CD4-positive, alpha-beta T cell treated with Interleukin-15 for 4 hours (primary cell): ENCODE measurements around the gene MFAP4.
A peak's percentile ranks its signal among the peaks of the same experiment; 100 is the strongest.

Source experiments
- DNase-seq: peaks from one replicate; pipeline ENCODE4 v3.0.0-alpha.2; 2020; ENCODE audit warnings: low spot score

The MFAP4 gene

DNA sequence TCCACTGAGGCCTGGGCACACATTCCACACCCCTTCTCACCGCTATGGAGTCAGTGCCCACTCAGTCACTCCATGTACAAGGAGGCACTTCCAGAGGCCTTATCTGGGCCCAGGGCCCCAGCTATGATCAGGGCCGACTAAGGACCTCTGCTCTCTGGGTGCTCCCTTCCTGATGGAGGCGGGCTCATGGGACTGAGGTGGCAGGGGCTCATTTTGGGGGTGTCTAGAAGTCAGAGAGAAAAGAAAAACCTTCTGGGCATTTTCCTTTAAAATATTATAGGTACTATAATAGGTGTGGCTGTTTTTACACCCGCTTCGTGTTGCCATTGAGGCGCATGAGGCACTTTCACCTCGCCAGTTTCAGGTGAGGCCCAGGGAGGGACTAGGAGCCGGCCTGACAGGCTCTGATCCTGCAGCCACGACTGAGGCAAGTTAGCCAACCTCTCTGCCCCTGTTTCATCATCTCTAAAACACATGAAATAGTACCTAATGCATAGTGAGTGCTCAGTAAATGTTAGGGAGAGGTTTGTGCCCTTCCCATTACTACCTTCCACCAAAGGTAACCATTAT is 38.8 kb downstream of the MFAP4 start:
- DNase-seq, result no peak

GRCh38 chr17:19347323-19348080 is 39.5 kb downstream of the MFAP4 start:
- DNase-seq, result no peak

GRCh38 chr17:19346351-19347255 is 40.4 kb downstream of the MFAP4 start:
- no peak for DNase-seq

- DNase-seq, result no peak
Observed at GRCh38 chr17:19345486-19346350, 41.3 kb downstream of the MFAP4 start.

DNA sequence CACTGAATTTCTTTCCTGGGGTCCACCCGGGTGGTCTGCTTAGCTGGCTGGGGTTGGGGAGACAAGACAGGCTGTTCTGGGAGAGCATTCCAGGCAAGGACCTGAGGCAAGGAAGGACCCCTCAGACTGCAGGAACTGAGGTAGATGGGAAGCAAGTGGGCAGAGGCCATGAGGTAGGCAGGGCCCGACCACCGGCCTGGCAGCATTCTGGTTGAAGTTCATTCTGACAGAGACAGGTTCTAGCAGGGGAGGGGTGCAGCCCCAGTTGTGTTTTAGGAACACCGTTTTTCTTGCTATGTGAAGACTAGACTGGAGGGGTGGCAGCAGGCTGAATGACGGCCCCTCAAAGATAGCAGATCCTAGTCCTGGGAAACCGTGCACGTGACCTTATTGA is 41.9 kb downstream of the MFAP4 start:
- DNase-seq, result no peak

DNA sequence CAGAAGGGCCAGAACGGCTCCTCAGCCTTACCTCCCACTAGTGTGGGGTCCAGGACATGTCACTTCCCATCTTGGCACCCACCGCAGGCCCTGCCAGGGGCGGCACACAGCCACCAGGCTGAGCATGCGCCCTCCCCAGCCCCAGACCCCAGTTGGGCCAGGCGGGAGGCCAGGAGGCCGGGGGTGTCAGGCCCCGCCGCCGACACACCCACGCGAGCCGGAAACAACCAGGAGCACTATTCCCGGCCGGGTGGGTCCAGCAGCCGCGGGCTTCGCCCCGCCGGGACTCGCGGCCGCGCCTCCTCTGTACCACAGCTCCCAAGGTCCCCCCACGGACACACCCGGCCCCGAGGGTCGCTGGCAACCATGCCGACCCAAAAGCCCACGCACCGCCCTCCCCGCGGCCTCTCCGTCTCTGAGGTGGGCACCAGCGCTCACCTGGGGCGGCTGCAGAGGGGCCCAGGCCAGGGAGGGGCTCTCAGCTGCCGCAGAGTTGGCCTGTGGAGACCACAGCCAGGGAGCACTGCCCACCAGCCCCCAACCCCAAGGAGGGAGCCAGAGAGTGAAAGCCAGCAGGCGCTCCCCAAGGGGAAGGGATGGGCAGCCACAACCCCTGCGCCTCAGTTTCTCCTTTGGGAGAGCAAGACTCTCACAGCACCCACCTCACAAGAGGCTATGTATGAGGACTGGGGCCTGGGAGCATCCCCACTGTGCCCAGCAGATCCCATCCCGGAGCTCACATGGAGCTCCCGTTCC is 42.5 kb downstream of the MFAP4 start:
- DNase-seq, result no peak

DNA sequence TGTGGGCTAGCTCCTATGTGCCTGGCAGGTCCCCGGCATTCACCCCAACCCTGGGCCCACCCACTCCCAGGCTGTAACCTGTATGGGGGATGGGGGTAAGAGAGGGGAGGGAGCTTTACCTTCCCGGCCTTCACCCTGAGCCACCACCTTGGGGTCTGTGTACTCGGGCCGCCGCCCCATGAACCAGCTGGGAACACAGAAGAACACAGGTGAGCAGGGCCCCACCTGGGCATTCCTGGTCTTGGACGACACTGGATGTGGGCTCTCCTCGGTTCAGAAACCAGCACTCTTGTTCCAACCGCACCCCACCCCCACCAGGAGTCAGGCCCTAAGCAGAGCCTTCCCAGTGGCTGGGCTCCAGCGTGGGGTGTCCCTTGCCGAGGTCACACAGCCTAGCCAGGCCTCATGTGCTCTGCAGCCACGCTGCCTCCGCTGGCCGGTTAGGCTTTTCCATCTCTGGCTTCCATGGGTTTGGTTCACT is 43.3 kb downstream of the MFAP4 start:
- DNase-seq, result no peak

DNA sequence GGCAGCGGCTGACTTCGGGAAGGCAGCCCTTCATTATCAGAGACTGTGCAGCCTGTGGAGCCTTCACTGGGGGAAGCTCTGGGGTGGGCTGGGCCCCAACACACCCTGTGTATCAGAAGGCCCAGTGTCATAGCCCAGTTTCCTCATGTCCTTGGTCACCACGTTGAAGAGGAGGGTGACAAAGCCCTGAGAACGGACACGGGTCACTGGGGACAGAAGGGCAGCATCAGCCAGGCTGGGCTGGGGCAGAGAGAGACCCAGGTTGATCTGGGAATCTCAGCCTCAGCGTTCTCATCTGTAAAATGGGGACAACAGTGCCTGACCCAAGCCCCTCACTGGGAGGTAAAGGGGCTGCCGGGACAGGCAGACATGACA is 43.7 kb downstream of the MFAP4 start:
- no peak for DNase-seq

DNA sequence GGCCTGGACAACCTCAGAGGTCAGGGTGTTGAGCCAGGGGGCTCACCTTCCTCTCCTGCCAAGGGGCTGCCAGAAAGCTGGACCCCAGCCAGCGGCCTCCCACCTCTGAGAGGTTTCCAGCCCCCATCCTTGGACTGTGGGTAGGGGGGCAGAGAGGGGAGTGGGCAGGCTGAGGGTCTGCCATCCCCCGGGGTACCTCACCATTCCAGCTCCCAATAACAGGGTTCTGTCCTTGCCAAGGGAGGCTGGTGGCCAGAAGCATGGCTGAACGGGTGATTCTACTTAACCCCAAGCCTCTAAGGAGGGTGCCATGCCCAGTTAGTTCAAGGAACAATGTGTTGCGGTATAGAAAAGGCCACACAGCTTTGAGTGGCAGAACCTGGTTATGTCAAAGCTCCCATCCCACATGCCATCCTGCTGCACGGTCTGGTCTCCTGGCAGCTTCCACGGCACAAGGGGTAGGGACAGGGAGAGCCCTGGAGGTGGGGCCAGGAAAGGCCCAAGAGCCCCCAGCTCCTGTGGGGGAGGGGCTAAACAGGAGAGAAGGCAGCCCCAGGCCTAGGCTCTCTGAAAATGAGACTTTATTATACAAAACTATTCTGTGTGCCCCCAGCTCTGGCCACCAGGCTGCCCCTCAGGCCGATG is 44.3 kb downstream of the MFAP4 start:
- no peak for DNase-seq

DNA sequence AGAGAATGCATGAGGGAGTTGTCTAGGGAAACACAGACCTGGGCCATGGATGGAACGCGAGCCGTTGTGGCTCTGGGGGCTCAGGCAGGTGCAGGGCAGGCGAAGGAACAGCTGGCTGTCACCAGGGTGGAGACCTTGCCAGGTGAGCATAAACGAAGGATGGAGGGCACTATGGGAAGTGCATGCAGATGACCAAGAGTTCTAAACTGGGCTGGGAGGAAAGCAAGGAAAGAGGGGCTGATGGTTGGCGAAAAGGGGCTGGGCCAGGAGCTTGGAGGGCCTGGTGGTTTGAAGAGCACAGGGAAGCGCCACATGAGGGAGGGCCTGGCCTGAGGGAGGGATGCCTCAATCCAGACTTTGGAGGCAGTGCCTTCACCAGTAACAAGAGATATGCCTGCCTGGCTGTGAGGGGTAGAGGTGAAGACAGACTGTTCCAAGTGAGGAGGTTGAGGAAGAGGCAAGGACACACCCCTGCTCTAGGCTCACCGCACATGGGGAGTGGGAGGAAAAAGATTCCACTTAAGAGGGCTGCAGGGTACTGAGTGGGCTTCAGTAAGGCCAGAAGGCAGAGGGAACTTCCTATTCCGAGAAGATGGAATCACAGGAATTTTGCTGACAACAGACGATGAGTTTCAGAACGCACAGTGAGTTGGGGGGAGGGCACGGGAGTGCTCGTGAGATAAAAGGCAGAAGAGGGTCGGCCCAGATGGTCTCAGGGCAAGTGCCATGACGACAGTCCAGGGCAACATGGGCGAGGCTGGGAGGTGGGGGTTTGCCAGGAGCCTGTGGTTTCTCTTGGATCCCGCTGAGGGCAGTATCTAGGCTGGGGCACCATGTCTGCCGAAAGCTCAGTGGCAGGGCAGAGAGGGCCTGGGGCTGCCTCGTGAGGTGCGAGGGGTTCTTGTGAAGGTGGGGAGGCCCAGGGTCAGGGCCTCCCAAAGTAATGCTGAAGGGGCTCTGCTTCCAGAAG is 45.1 kb downstream of the MFAP4 start:
- no peak for DNase-seq

DNA sequence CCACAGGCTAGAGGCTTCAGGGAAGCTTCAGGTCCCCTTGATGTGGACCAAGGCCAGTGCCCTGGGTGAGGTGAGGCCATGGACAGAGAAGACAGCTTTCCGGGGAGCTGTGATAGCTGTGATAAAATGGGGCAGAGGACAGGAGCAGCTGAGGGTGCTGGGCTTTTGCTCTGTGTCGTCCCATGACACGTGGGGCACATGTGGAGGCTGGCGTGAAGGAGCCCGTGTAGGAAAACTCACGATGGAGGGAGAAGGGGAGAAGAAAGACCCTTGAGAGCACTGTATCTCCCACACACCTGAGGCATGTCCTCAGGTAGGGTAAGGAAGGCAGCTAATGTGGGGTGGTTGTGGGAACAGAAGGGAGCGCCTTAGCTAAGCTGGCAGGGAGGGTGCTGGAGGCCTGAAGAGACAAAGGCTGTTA is 45.8 kb downstream of the MFAP4 start:
- DNase-seq, result no peak

DNA sequence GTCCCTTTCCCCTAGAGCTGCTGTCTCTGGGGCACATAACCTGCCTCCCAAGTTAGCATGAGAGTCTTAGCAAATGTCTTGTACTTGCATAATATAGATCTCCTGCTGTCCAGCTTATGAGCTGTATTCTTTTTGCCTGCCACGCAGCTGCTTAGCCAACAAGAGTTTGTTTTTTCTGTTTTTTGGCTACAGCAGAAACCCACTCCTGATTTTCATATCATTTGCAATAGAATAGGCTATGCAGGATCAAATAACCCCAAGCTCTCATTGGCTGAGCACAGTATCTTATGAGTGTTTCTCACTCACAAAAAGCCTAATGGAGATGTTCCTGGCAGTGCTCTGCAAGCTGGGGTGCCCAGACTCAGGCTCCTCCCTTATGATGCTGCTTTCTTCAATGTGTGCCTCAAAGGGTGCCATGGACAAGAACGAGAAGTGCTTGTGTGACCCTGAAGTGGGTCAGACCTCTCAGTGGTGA is 47.6 kb downstream of the MFAP4 start:
- DNase-seq, result no peak

GRCh38 chr17:19338031-19338990 is 48.7 kb downstream of the MFAP4 start:
- DNase-seq, result peak; percentile 57

DNA sequence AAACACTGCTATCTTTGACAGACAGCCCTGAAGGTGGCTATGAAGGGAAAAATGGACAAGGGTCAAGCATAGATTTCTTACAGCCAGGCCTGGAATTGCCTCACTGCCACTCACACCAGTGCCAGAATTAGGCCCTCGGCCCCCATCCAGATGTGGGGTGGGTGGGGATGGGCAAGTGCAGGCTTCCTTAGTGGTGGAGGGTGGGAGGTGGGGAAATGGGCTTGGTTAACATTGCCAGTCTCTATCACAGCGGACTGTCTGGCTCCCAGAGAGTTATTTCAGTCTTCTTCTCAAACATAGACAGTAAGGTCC is 49.3 kb downstream of the MFAP4 start:
- no peak for DNase-seq

GRCh38 chr17:19336938-19337711 is 49.9 kb downstream of the MFAP4 start:
- DNase-seq, result no peak

- DNase-seq, result no peak
Observed at GRCh38 chr17:19335951-19336631, 50.9 kb downstream of the MFAP4 start.

DNA sequence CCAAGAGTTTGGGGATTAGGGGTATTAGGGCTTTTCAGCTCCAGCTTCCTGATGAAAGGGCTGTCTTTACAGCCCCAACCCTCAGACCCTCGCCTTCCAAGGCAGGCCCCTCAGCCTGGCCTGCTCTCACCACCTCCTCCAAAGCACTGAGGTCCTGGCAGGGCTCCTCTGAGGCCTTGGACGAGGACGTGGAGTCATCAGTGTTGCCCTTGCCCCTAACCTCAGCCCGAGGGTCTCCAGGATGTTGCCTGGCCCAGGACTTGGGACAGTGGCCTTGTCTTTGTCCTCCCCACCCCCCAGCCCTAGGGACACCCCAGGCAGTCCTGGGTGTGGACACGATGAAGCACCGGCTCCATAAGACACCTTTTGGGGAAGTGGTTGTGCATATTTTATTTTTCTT is 52.7 kb downstream of the MFAP4 start:
- DNase-seq, result no peak
